ENCODE data around the gene MAP4K1.
"Not testable (repeated sequence)": the region's sequence is repeated elsewhere in the genome, so short reads cannot be mapped to it uniquely, and the experiment has no call there.

MAP4K1 gene

GRCh38 chr19:38650911-38651584, 33.3 kb upstream of the MAP4K1 start:
- DNase-seq, result no peak

- no peak for DNase-seq
Measured at GRCh38 chr19:38650172-38650775, 32.5 kb upstream of the MAP4K1 start.

- no peak for DNase-seq
Measured at GRCh38 chr19:38649305-38650171, 31.8 kb upstream of the MAP4K1 start.

GRCh38 chr19:38648769-38649304, 31.1 kb upstream of the MAP4K1 start:
- DNase-seq, result no peak

GRCh38 chr19:38647966-38648768, 30.4 kb upstream of the MAP4K1 start:
- DNase-seq, result no peak

- DNase-seq, result peak; percentile 100
Measured at GRCh38 chr19:38647368-38647965, 29.7 kb upstream of the MAP4K1 start, which contains the start of gene ACTN4. TSS of gene ACTN4 (plus strand) at chr19:38647649. CDS start at chr19:38647746, 97 bp downstream.

- DNase-seq, result no peak
Measured at GRCh38 chr19:38644719-38645118, 27.0 kb upstream of the MAP4K1 start.

- DNase-seq, result no peak
Measured at GRCh38 chr19:38642176-38642575, 24.4 kb upstream of the MAP4K1 start.

GRCh38 chr19:38640368-38640767, 22.6 kb upstream of the MAP4K1 start:
- DNase-seq, result no peak

- no peak for DNase-seq
Measured at GRCh38 chr19:38639679-38640078, 21.9 kb upstream of the MAP4K1 start.

GRCh38 chr19:38638461-38638860, 20.7 kb upstream of the MAP4K1 start:
- DNase-seq, result no peak

GRCh38 chr19:38635483-38636399, 18.0 kb upstream of the MAP4K1 start:
- no peak for DNase-seq

GRCh38 chr19:38634757-38635482, 17.2 kb upstream of the MAP4K1 start:
- DNase-seq, result peak; percentile 60

- DNase-seq, result no peak
Measured at GRCh38 chr19:38632476-38633213, 14.9 kb upstream of the MAP4K1 start.

GRCh38 chr19:38631811-38632475, 14.2 kb upstream of the MAP4K1 start:
- not testable (repeated sequence) for DNase-seq

- not testable (repeated sequence) for DNase-seq
Measured at GRCh38 chr19:38631301-38631700, 13.5 kb upstream of the MAP4K1 start.

GRCh38 chr19:38629568-38629967, 11.8 kb upstream of the MAP4K1 start:
- no peak for DNase-seq

- no peak for DNase-seq
Measured at GRCh38 chr19:38626401-38626800, 8.6 kb upstream of the MAP4K1 start.

GRCh38 chr19:38624822-38625221, 7.1 kb upstream of the MAP4K1 start:
- no peak for DNase-seq
